ENCODE data around the gene GRIA4.
A peak's percentile ranks its signal among the peaks of the same experiment; 100 is the strongest.

The GRIA4 gene

DNA sequence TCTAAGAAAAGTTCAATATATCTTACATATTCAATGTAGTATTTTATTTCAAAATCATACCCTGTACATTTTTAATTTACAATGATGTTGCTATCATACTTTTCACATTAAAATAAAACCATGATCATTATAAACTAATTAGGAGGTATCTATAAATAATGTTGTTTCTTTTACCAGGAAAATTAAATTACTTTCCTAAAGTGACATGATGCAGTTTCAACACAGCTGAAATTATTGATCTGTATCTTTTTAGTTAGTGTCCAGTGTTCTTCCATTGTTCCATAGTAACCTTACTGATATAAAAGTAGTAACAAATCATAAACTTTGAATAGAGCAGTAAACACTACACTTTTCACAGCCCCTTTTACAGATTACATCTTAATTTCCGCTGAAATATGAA is 29.7 kb downstream of the GRIA4 start:
- no peak for FAIRE-seq

- no peak for FAIRE-seq
Observed at GRCh38 chr11:105641433-105641832, 31.6 kb downstream of the GRIA4 start.

DNA sequence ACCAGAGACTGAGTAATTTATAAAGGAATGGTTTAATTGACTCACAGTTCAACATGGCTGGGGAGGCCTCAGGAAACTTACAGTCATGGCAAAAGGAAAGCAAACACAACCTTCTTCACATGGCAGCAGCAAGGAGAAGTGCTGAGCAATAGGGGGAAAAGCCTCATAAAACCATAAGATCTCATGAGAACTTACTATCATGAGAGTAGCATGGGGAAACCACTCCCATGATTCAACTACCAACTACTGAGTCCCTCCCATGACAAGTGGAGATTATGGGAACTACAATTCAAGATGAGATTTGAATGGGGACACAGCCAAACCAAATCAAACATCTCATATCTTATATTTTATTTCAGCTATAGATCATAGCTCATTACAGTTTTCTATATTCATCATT is 33.0 kb downstream of the GRIA4 start:
- no peak for FAIRE-seq

- FAIRE-seq, result no peak
Observed at GRCh38 chr11:105644839-105645573, 35.1 kb downstream of the GRIA4 start.

DNA sequence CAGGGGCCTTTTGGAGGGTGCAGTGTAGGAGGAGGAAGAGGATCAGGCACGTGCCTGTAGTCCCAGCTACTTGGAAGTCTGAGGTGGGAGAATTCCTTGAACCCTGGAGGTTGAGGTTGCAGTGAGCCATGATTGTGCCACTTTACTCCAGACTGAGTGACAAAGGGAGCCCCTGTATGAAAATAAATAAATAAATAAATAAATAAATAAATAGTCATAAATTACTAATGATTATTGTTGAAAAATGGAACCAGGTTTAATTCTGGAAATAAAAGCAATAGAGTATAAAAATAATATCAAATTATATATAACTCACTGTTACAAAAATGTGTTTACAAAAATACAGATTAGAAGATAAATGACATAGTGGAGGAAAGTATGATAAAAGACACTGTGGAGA is 37.9 kb downstream of the GRIA4 start:
- FAIRE-seq, result peak; percentile 22

DNA sequence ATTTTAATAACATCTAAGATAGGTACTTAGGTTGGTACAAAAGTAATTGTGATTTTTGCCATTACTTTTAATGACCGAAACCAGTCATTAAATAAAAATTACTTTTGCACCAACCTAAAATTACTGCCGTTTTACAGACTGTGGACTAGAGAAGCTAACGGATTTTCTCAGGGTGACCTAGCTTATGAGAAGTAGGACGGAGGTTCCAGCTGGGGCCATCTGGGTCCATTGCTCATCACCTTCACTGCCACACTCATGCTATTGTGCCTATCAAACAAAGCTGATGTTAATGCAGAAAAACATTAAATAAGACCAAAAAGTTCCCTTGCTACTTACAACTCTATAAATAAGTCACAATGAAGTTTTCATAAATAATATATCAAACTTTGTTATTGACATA is 38.9 kb downstream of the GRIA4 start:
- no peak for FAIRE-seq

- FAIRE-seq, result no peak
Observed at GRCh38 chr11:105665281-105665680, 55.4 kb downstream of the GRIA4 start.

- no peak for FAIRE-seq
Observed at GRCh38 chr11:105667441-105667840, 57.6 kb downstream of the GRIA4 start.

GRCh38 chr11:105670811-105671210 is 60.9 kb downstream of the GRIA4 start:
- FAIRE-seq, result no peak

DNA sequence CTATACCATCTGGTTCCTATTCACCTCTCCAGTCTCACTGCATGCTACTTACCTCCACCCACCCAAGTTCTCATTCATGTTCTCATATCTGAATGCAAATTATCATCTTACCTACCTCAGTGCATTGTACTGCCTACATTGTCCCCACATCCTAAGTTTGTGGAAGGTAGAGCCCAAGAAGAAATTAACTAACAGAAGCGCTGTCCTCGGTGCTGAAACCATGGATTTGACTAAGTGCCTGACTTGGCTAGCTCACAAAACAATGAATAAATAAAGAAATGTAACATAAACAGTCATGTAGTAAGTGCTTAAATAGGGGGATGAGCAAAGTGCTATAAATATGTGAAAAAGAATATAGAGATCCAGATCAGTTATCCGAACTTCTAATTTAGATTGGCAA is 63.2 kb downstream of the GRIA4 start:
- FAIRE-seq, result no peak

DNA sequence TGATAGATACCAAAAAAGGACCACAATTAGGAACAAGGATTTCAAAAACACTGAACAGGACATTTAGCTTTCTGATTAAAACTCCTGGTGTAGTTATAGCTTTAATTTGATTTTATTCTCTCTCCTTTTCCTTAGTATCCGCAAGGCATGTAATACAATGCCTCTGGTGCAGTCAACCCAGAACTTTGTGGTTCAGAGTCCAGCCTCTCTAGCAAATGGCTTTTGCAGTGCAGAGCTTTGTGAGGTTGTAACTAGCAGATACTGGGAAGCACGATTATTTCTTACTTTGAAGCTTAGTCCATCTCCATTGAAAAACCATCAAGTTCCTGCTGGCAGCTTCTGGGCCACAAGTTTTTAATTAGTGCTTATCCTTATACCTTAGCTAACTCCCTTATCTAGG is 79.8 kb downstream of the GRIA4 start:
- no peak for FAIRE-seq

GRCh38 chr11:105690467-105690866 is 80.6 kb downstream of the GRIA4 start:
- no peak for FAIRE-seq

- FAIRE-seq, result no peak
Observed at GRCh38 chr11:105693075-105693759, 83.3 kb downstream of the GRIA4 start.

DNA sequence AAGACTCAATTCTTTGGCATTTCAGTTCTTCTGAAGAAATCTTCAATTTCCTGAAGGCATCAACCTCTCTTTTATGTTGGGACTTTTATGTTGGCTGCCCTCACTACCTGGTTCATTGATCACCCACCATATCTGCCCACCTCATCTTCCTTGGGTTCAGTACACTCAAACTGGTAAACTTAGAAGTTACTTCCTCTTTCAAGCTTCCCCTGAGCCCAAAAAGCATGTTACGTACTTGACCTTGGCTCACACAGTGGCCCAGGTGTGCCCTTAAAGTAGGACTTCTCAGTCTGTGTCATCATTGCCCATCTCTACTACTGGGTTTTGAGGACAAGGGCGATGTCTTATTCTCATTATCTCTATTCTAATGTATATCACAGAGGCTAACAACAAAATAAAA is 86.1 kb downstream of the GRIA4 start:
- FAIRE-seq, result no peak

DNA sequence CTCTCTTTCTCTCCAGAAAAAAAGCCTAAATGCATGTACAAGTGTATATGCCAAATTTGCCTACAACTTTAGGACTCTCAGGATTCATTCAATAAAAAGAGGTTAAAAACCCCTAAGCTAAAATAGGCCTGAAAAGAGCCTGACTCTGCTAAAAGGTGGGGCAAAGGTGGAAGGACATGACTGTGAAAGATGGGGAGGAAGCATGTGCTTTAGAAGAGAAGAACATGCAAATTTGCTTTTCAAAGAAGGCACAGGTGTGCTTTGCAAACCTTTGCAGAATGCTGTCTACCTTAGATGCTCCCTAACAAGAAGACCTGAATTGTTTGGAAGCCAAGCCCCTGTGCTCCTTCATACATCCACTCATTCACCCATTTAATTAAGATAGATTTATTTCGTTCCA is 87.4 kb downstream of the GRIA4 start:
- no peak for FAIRE-seq

DNA sequence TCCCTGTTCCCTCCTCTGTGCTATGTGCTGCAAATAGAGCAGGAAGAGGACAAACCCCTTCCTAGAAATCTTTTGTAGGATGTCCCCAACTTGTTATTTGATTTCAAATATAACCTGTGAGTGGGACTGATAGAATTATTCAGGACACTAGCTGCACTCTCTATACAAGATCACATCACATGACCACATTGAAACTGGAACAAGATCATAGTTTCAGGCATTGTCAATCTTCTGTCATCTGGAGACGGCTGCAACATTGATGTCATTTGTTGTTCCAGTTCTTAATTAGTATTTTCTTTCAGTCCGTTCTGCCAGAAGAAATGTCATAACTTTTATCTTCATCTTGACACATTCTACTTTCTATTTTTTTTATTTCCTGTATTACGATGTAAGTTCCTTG is 89.3 kb downstream of the GRIA4 start:
- FAIRE-seq, result no peak

DNA sequence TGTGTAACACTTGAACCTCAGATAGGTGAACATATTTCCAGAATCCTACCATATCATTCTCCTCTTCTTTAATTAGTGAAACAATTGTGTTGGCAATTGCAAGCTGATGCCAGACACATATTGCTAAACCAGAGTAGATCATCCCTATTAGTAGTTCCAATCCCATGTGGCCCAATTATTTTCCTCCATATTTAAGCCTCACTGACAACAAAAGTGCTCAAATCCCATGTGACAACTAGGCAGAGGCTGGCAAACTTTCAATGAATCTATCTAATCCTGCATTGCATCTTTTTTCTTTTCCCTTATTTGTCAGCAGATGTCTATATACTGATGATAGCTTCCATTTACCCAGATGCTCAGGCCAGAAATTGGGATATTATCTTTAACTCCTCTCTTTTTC is 90.4 kb downstream of the GRIA4 start:
- FAIRE-seq, result no peak

GRCh38 chr11:105701098-105701497 is 91.2 kb downstream of the GRIA4 start:
- FAIRE-seq, result no peak

DNA sequence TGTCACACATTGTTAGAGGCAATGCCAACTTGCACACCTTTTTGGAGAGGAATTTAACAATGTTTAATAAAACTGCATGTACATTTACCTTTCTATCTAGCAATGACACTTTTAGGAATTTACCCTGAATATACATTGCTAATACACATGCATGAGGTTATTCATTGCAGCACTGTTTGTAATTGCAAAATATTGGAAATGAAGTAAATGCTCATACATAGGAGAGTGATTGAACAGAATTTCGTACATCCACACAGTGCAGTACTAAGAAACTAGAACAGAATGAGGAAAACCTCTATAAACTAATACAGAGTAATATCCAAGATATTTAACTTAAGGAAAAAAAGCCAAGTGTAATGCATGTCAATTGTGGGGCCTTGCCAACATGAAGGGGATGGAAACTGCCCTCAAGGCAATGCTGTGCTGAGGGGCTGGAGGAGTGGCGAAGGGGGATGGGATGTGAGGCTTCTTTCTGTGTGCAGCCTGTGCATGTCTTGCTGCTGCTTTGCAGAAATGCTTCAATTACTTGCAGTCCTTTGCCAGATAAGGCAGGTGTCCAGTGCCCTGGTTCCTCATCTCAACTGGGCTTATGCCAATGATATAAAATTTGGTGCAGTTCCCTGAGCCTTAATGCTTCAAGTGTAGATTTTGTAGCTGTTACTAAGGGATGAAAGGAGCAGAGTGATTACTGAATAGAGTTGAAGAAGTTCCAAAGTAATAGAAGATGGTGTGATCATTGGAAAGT is 96.1 kb downstream of the GRIA4 start:
- FAIRE-seq, result no peak

DNA sequence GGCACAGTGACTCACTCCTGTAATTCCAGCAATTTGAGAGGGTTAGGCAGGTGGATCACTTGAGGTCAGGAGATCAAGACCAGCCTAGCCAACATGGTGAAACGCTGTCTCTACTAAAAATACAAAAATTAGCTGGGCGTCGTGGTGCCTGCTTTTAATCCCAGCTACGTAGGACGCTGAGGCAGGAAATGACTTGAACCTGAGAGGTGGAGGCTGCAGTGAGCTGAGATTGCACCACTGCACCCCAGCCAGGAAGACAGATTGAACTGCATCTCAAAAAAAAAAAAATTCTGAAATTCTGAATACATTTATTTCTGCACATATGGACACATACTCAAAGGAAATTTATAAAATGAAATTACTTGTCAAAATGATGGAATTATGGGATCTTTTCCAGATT is 103.2 kb downstream of the GRIA4 start:
- no peak for FAIRE-seq

DNA sequence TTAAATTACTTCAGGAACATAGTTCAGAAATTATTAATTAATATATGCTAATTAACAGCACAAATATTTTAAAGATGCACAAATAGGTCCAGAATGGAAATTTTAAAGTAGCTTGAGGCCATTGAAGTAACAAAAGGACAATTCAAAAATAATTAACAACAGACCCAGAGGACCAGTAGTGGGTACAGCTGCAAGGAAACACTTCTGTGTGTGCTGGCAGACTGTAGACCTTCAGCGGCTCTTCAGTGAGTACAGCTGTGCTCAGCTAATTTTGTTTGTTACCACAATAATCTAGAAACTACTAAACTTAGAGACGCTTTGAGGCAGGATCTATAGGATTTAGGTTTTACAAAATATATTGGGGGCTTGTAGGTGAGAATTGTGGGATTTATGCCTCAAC is 103.8 kb downstream of the GRIA4 start:
- FAIRE-seq, result no peak

DNA sequence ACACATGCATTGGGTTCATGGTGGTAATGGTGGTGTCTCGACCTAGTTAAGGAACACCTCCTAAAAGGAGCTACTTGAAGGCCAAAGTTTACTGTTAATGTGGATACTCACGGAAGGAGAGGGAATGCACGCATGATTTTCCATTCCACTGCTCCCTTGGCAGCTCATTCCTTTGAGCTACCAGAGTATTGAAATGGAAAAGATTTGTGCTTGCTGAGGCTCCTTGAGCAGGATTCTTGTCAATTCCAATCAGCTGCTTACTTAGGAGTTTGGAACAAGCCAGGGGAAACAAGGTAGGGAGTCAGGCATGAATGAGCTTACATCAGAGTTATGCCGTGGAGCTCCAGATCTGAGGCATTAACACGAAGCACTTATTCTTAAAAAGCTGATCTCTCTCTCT is 108.8 kb downstream of the GRIA4 start:
- FAIRE-seq, result no peak

DNA sequence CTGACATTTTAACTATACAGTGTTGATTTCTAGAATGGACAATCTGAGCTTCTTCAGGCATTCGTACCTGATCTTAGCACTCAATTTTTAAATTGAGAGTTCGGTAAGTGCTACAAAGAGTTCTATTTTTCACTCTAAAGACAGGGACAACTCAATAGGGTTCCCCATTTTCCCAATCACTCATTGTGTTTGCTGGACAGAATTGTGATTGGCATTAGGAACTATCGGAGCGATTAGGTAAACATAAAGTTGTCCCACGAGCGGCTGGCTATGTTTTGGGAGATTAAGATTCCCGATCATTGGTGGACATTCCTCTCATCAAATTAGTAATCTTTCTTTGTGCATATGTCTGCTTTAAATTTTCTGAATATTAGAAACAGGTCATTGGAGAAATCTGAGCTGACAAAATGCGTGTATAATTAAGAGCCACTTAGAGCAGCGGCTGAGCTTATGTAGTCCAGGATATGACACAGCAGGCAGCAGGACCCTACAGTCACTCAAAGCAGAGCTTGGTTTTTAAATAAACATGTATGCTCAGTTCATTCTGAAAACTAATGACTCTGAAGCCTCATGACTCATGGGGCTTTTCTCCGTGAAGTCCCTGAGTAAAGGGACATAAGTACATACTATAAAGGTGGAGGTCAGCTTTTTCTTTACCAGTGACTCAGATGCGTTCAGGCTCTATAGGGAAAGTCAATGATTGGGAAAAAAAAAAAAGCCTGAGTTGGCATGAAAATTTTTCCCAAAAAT is 109.4 kb downstream of the GRIA4 start:
- FAIRE-seq, result no peak
